GM19193 (cell line): Measurements from ENCODE around the gene WDR70.

Experiments used
- POLR2A ChIP-seq: IDR thresholded peaks from 4 replicates; pipeline ENCODE4 v1.6.1; 2011; ENCODE audit not compliant: insufficient read depth, insufficient read length; ENCODE audit errors: extremely low read depth

WDR70 gene

GRCh38 chr5:37725185-37725584 is 346.1 kb downstream of the WDR70 start:
- TF ChIP-seq POLR2A: no peak

DNA sequence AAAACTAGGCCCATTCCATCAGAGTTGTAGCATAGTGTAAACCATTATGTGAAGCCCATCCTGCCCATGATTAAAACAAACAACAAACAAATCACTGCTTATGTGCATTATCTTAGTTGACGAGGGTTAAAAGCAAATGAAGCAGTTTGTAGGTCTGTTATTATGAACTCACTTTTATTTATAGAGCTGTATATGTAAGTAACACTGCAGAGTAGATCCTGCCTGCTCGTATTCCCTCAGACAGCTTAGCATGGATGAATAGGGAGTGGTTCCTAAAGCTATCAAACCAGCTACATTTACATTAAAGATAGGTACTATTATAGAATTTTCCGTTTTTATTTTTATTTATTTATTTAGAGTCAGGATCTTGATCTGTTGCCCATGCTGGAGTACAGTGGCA is 348.1 kb downstream of the WDR70 start:
- TF ChIP-seq POLR2A: no peak

- no peak for TF ChIP-seq POLR2A
Measured at GRCh38 chr5:37730896-37731455, 351.9 kb downstream of the WDR70 start.

DNA sequence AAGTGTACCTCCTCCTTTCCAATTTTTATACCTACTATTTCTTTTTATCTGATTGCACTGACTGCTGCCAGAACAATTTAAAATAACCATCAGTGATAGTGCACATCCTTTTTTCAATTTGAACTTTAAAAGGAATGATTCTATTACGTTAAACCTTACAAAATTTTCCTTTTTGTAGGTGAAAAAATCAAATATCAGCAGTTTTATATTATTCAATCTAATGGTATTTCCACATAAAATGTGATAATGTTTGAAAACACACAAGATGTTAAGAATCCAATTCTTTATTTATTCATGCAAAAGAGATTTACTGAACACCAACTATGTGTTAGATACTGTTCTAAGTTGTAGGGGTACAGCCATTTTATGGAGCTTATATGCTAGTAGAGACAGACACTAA is 355.0 kb downstream of the WDR70 start:
- no peak for TF ChIP-seq POLR2A

DNA sequence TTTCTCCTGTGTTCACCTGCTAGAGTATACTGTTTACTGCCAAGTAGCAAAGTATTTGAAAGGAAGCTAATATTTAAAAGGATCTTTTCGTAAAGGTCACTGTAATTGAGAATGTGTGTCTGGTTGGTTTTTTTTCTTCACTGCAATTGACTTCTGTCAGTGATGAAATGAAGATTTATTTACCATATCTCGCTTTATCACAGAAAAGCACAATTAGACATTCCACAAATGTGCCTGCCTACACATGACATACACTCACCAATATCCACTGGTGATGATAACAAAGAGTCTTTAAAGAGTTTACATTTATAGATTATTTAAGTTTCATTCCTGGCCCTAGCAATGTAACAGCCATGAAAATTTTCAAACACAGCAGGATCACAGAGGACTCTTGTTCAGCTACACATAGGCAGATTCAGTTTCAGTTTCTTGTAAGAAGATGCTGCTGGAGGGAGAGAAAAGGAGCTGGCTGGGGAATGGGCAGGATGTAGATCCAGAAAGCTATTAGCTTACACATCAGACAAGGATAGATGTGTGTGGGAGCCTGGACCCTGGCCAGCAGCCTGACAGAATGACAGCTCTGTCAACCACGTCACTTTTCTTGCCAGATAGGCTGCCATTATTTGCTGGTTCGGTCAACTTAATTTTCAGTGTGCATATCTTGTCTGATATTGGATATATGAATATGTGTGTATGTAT is 356.7 kb downstream of the WDR70 start:
- TF ChIP-seq POLR2A: no peak

DNA sequence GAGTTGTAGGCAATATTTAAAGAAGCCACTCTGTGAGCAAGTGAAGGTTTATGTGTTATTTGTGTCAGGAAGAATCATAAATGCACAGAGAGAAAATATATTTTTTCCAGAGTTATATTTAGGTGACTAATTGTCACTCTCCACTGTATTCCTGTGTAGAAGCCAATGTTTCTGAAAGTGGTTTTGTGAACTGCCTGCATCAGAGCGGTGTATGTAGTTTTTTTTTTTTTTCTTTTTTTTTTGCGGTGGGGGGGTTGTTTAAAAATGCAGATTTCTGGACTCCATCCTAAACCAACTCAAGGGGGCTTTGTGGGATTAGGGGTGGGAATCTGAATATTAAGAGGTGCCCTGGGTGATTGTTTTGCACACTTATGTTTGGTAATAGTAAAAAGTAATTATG is 357.3 kb downstream of the WDR70 start:
- TF ChIP-seq POLR2A: no peak

DNA sequence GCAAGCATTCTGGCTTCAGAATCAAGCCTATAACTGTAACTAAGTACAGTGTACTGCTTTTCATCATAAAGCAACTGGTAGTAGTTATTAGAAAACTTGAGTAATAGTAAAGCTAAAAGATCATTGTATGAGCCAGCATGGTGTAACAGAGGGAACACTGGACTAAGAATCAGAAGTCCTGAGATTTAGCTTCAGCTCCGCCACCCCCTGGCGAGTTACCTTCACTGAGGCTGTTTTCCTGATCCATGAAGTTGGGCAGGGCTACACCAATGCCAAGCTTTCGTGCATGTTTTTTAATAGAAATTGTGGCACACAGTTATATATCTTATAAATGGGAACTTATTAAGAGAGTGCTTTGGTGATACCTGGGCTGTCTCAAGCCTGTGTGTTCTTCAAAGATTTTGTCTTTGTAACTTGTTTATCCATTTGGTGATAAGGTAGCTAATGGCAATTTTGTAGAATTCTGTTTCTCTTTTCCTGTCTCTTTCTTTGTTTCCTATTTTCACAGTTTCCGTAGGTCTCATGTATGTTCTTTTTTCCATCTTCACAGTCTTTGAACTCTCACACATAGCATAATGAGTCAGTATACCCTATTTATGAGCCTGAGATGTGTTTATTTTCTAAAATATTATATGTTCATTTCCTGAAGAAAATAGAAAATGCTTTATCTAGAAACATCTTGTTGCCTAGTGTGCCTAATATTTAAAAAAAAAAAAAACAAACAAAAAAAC is 358.4 kb downstream of the WDR70 start:
- no peak for TF ChIP-seq POLR2A

DNA sequence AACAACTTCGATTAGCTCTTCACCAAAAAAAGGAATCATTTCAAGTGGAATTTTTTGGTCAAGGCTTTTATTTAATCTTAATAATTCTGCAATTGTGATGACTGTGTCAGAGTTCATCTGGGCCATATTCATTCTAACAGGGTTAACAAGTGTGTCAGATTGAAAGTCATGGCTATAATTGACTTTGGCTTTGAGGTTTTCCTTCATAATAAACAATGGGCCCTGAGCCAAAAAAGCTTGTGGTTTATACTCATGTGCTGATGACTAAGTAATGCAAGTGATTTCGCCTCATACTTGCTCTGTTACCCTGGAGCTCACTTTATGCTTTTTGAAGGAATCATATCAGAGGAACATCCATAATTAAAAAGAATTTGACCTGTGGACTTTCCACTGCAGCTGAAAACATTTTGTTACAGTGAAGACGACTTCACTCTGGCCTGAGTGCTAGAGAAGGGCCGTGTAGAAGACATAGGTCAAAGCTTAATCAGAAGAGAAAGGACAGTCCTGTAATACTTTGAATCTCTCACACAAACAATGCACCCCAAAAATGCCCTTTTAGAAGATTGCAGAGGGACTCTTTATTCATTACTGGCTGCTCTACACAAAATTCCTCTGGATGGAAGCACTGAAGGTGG is 359.1 kb downstream of the WDR70 start:
- no peak for TF ChIP-seq POLR2A

GRCh38 chr5:37738865-37739488 is 359.9 kb downstream of the WDR70 start:
- no peak for TF ChIP-seq POLR2A

- TF ChIP-seq POLR2A: no peak
Measured at GRCh38 chr5:37739817-37740261, 360.7 kb downstream of the WDR70 start.

DNA sequence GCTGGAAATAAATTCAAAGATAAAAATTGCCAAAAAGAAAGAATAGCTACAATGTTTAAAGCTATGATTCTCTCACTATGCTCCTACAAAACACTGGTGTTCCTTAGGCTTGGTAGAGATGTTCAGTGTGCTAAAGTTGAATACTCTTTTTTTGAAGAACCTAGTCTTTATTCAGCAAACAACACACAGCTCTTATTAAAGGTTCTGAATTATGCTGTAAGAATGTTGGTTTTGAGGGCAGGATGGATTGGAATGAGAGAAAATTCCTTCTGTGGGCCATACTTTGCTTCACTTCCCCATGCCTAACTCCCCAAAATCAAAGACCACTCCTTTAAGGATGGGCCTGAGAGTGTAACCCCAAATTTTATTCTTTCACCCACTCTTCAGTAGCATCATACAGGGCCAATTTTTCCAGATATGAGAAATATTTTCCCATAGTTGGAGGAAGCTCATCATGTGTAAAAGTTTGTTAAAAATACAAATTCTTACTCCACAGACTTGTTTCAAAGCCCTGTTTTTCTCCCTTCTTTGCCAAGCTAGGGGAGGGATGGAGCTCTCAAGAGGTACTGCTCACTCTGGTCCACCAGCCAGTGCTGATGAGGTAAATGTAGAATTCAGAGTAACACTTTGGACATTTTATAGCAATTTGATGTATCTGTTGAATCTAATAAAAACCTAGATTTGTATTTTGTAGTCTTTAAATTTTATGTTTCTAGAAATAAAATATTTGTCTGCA is 361.4 kb downstream of the WDR70 start:
- TF ChIP-seq POLR2A: no peak

GRCh38 chr5:37742111-37742510 is 363.0 kb downstream of the WDR70 start:
- no peak for TF ChIP-seq POLR2A

DNA sequence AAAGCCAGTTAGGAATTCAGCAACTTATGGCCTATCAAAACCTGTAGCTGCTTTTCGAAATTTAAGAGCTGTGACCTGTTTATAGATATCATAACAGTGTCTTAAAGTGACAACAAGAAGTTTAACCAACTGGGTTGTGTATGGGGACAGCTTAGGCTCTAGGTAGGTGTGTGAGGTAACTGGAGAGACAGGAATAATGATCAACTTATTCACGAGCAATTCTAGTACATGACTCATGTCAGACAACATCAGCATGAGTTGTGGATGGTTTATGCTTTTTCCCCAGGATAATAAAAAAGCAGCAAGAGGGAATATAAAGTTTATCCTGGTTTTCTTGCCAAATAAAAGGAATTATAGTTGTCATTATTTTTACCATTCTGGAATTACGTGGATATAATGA is 372.1 kb downstream of the WDR70 start:
- no peak for TF ChIP-seq POLR2A

DNA sequence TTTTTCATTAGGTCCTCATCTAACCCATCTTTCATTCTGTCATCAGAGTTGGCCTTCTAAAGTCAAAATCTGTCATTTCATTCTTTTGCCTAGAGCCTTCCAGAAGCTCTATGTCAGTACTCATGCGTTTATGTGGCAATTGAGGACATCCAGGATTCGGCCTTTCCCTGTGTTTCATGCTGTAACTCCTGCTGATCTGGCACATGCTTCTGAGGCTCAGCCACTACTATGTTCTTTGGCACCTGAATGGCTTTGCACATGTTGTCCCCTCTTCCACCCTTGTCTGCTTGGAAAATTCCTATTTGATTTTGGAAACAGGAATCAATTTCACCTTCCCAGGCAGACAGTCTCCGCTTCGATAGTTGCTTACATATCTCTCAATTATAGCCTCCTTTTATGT is 375.9 kb downstream of the WDR70 start:
- no peak for TF ChIP-seq POLR2A

DNA sequence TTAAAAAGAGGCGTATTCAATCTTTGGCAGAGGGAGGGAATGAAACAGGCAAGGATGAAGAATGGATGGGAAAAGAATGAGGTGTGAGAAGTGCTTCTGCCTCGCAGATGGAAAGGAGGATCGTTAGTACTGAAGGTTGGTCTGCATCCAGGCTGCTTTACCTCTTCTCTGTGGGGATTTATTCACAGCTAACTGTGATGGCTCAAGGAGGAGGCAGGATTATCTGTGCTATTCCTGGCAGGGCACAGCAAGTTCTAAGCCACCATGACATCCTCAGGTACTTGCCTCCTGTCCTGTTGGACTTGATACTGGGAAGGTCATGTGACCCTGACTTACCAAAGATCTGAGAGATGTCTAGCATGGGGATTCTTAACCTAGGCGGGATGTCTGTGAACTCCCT is 376.5 kb downstream of the WDR70 start:
- TF ChIP-seq POLR2A: no peak

- TF ChIP-seq POLR2A: no peak
Measured at GRCh38 chr5:37756248-37756647, 377.1 kb downstream of the WDR70 start.
